Esophagus squamous epithelium (tissue), 4 donors: ENCODE measurements around the gene SLC12A6.

ENCODE experiments used
- CTCF ChIP-seq, 6 experiments: fragments of 450-650 bp in 4 of 6; fragments of 200-600 bp in 2 of 6; sonication (generic) in 2 of 6; IDR thresholded peaks; one replicate each; pipeline ENCODE4 v1.5.1; 2016 to 2019; ENCODE audit warnings: antibody characterized with exemption in 6 of 6, mild to moderate bottlenecking in 4 of 6, moderate library complexity in 4 of 6
- POLR2A ChIP-seq, 4 donors: fragments of 450-650 bp; IDR thresholded peaks; one replicate each; pipeline ENCODE4 v1.6.1; 2017; ENCODE audit warnings: antibody characterized with exemption in 4 of 4, mild to moderate bottlenecking in 4 of 4, moderate library complexity in 3 of 4

DNA sequence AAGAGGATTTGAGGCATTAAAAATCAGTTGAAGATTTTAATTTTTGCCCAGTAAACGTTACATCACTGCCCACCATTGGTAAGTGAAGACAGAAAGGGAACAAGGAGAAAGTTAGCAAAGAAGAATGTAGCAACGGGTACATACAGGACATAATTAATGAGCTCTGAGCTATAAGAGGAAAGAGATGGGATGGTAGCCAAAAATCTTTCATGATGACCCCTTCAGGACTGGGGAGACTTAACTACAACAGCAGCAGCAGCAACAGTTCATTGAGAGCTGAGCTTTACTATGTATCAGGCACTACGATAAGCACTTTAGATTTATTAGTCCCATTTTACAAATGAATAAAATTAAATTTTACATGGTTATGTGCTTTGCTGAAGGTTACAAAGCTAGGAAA is 94.4 kb downstream of the SLC12A6 start:
- no peak for TF ChIP-seq POLR2A (IDR thresholded peaks at IDR 0.05)
- no peak for TF ChIP-seq CTCF (IDR thresholded peaks at IDR 0.05)
